Measurements from ENCODE around the gene C9.
A peak's percentile ranks its signal among the peaks of the same experiment; 100 is the strongest.

C9 gene

GRCh38 chr5:39396843-39397242 lies 32.5 kb upstream of the C9 start:
- TF ChIP-seq POLR2A (IDR thresholded peaks at IDR 0.05; ENCODE audit: low read depth, low read length) (no peak), POLR2AphosphoS5 (IDR thresholded peaks at IDR 0.05; ENCODE audit: low read depth, low read length) (no peak), TAF1 (IDR thresholded peaks at IDR 0.05; ENCODE audit: borderline replicate concordance, low read depth, low read length) (no peak)
- FAIRE-seq (no peak), DNase-seq (ENCODE audit: insufficient read length) (no peak)

GRCh38 chr5:39395521-39395920 lies 31.2 kb upstream of the C9 start:
- FAIRE-seq (no peak), DNase-seq (ENCODE audit: insufficient read length) (no peak)
- TF ChIP-seq POLR2AphosphoS5 (IDR thresholded peaks at IDR 0.05; ENCODE audit: low read depth, low read length), result no peak
- no peak for TF ChIP-seq TAF1 (IDR thresholded peaks at IDR 0.05; ENCODE audit: borderline replicate concordance, low read depth, low read length)
- no peak for TF ChIP-seq POLR2A (IDR thresholded peaks at IDR 0.05; ENCODE audit: low read depth, low read length)

- no peak for FAIRE-seq
- TF ChIP-seq POLR2AphosphoS5 (IDR thresholded peaks at IDR 0.05; ENCODE audit: low read depth, low read length) (no peak), TAF1 (IDR thresholded peaks at IDR 0.05; ENCODE audit: borderline replicate concordance, low read depth, low read length) (no peak), POLR2A (IDR thresholded peaks at IDR 0.05; ENCODE audit: low read depth, low read length) (no peak)
- DNase-seq (ENCODE audit: insufficient read length), result no peak
These were observed 30.7 kb upstream of the C9 start for GRCh38 chr5:39394946-39395345.

GRCh38 chr5:39390945-39391344 lies 26.6 kb upstream of the C9 start:
- no peak for TF ChIP-seq POLR2A (IDR thresholded peaks at IDR 0.05; ENCODE audit: low read depth, low read length)
- no peak for TF ChIP-seq TAF1 (IDR thresholded peaks at IDR 0.05; ENCODE audit: borderline replicate concordance, low read depth, low read length)
- TF ChIP-seq POLR2AphosphoS5 (IDR thresholded peaks at IDR 0.05; ENCODE audit: low read depth, low read length), result no peak
- no peak for DNase-seq (ENCODE audit: insufficient read length)
- FAIRE-seq, result no peak

- TF ChIP-seq TAF1 (IDR thresholded peaks at IDR 0.05; ENCODE audit: borderline replicate concordance, low read depth, low read length) (no peak), POLR2AphosphoS5 (IDR thresholded peaks at IDR 0.05; ENCODE audit: low read depth, low read length) (no peak), POLR2A (IDR thresholded peaks at IDR 0.05; ENCODE audit: low read depth, low read length) (no peak)
- no peak for FAIRE-seq
- no peak for DNase-seq (ENCODE audit: insufficient read length)
These were observed 23.0 kb upstream of the C9 start for GRCh38 chr5:39387293-39387692.

GRCh38 chr5:39384271-39384670 lies 20.0 kb upstream of the C9 start:
- TF ChIP-seq TAF1 (IDR thresholded peaks at IDR 0.05; ENCODE audit: borderline replicate concordance, low read depth, low read length) (no peak), POLR2AphosphoS5 (IDR thresholded peaks at IDR 0.05; ENCODE audit: low read depth, low read length) (no peak), POLR2A (IDR thresholded peaks at IDR 0.05; ENCODE audit: low read depth, low read length) (no peak)
- FAIRE-seq (no peak), DNase-seq (ENCODE audit: insufficient read length) (no peak)

- no peak for TF ChIP-seq POLR2AphosphoS5 (IDR thresholded peaks at IDR 0.05; ENCODE audit: low read depth, low read length)
- TF ChIP-seq TAF1 (IDR thresholded peaks at IDR 0.05; ENCODE audit: borderline replicate concordance, low read depth, low read length), result no peak
- TF ChIP-seq POLR2A (IDR thresholded peaks at IDR 0.05; ENCODE audit: low read depth, low read length), result no peak
- DNase-seq (ENCODE audit: insufficient read length), result no peak
- FAIRE-seq, result no peak
These were observed 17.1 kb upstream of the C9 start for GRCh38 chr5:39381376-39381775.

- no peak for TF ChIP-seq POLR2AphosphoS5 (IDR thresholded peaks at IDR 0.05; ENCODE audit: low read depth, low read length)
- TF ChIP-seq TAF1 (IDR thresholded peaks at IDR 0.05; ENCODE audit: borderline replicate concordance, low read depth, low read length), result no peak
- no peak for TF ChIP-seq POLR2A (IDR thresholded peaks at IDR 0.05; ENCODE audit: low read depth, low read length)
These were observed 15.4 kb upstream of the C9 start for GRCh38 chr5:39379693-39380092.

GRCh38 chr5:39377613-39378012 lies 13.3 kb upstream of the C9 start:
- no peak for FAIRE-seq

More at GRCh38 chr5:39379693-39380092, 15.4 kb upstream of the C9 start:
- no peak for DNase-seq (ENCODE audit: insufficient read length)
- no peak for FAIRE-seq

GRCh38 chr5:39376293-39376714 lies 12.0 kb upstream of the C9 start:
- DNase-seq (ENCODE audit: insufficient read length) (no peak), FAIRE-seq (peak; percentile 62)
- no peak for TF ChIP-seq TAF1 (IDR thresholded peaks at IDR 0.05; ENCODE audit: borderline replicate concordance, low read depth, low read length)
- TF ChIP-seq POLR2A (IDR thresholded peaks at IDR 0.05; ENCODE audit: low read depth, low read length), result no peak
- TF ChIP-seq POLR2AphosphoS5 (IDR thresholded peaks at IDR 0.05; ENCODE audit: low read depth, low read length), result no peak

More at GRCh38 chr5:39377613-39378012, 13.3 kb upstream of the C9 start:
- no peak for DNase-seq (ENCODE audit: insufficient read length)
- TF ChIP-seq TAF1 (IDR thresholded peaks at IDR 0.05; ENCODE audit: borderline replicate concordance, low read depth, low read length) (no peak), POLR2A (IDR thresholded peaks at IDR 0.05; ENCODE audit: low read depth, low read length) (no peak)

GRCh38 chr5:39373791-39374190 lies 9.5 kb upstream of the C9 start:
- TF ChIP-seq TAF1 (IDR thresholded peaks at IDR 0.05; ENCODE audit: borderline replicate concordance, low read depth, low read length) (no peak), POLR2AphosphoS5 (IDR thresholded peaks at IDR 0.05; ENCODE audit: low read depth, low read length) (no peak), POLR2A (IDR thresholded peaks at IDR 0.05; ENCODE audit: low read depth, low read length) (no peak)
- no peak for FAIRE-seq

GRCh38 chr5:39371367-39371635 lies 7.0 kb upstream of the C9 start:
- DNase-seq (ENCODE audit: insufficient read length), result no peak
- no peak for FAIRE-seq
- TF ChIP-seq POLR2AphosphoS5 (IDR thresholded peaks at IDR 0.05; ENCODE audit: low read depth, low read length), result no peak
- TF ChIP-seq TAF1 (IDR thresholded peaks at IDR 0.05; ENCODE audit: borderline replicate concordance, low read depth, low read length), result no peak
- no peak for TF ChIP-seq POLR2A (IDR thresholded peaks at IDR 0.05; ENCODE audit: low read depth, low read length)

More at GRCh38 chr5:39373791-39374190, 9.5 kb upstream of the C9 start:
- DNase-seq (ENCODE audit: insufficient read length), result no peak
